GM19239 (cell line): Measurements from ENCODE around the gene DAPK1.

ENCODE experiments used
- DNase-seq: peaks from one replicate; pipeline ENCODE4 v3.0.0; 2011; ENCODE audit warnings: low spot score; ENCODE audit not compliant: insufficient read length
- FAIRE-seq: peaks from 2 replicates; lab custom pipeline; 2011; peaks lifted over from hg19 to GRCh38; lab: Jason Lieb, UNC

DAPK1 gene

DNA sequence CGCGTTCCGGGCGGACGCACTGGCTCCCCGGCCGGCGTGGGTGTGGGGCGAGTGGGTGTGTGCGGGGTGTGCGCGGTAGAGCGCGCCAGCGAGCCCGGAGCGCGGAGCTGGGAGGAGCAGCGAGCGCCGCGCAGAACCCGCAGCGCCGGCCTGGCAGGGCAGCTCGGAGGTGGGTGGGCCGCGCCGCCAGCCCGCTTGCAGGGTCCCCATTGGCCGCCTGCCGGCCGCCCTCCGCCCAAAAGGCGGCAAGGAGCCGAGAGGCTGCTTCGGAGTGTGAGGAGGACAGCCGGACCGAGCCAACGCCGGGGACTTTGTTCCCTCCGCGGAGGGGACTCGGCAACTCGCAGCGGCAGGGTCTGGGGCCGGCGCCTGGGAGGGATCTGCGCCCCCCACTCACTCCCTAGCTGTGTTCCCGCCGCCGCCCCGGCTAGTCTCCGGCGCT lies at the start of gene DAPK1:
DAPK1 (plus strand) TSS at position 264 of the 442 bp plus-strand sequence. CDS start 1,211 bp downstream, outside the sequence.
- DNase-seq (peak; percentile 50), FAIRE-seq (no peak)

DNA sequence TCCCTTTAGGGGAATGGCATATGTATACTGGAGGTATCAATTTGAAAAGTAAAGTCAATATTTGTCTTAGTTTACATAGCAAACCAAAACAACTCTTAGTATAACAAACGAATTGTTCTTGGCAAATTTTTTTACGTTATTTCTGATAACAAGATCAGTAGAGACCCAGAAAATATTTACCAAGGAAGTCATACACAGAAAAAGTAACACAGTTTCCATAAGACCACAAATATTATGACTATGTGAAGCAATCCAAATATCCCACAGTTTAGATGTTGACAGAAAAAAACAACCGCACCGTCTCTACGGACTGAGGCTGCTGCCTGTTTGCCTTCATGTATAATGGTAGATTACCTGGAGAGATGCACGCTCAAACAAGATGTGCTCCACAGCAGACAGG lies 46.5 kb upstream of the DAPK1 start:
- no peak for FAIRE-seq
- DNase-seq, result no peak

DNA sequence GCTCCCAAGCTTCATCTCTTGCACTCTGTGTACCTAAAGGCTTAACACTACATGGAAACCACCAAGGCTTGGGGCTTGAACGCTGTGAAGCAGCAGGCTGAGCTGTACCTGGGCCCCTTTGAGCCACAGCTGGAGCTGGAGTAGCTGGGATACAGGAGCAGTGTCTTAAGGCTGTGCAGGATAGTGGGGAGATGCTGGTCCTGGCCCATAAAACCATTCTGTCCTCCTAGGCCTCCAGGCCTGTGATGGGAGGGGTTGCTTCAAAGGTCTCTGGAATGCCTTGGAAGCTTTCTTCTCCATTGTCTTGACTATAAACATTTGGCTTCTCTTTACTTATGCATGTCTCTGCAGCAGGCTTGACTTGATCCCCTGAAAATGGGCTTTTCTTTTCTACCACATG lies 42.3 kb upstream of the DAPK1 start:
- FAIRE-seq, result no peak
- no peak for DNase-seq

DNA sequence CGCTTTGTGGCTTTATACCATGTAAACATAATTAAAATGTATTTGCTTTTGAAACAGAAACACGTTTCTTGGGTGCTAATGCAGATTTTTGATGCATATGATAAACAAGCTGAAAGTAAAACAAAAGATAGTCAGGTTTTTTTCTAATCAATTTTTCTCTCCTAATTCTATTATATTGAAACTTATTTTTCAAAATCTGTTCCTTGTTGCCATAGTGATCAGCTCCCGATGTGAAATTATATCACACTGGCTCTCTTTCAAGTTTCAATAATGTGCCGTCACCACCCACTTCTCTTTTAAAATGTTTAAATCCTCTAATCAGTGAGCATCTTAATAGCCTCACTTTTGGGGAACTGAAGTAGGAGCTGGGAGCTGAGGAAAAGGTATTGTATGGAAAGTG lies 36.4 kb upstream of the DAPK1 start:
- FAIRE-seq, result no peak
- no peak for DNase-seq

DNA sequence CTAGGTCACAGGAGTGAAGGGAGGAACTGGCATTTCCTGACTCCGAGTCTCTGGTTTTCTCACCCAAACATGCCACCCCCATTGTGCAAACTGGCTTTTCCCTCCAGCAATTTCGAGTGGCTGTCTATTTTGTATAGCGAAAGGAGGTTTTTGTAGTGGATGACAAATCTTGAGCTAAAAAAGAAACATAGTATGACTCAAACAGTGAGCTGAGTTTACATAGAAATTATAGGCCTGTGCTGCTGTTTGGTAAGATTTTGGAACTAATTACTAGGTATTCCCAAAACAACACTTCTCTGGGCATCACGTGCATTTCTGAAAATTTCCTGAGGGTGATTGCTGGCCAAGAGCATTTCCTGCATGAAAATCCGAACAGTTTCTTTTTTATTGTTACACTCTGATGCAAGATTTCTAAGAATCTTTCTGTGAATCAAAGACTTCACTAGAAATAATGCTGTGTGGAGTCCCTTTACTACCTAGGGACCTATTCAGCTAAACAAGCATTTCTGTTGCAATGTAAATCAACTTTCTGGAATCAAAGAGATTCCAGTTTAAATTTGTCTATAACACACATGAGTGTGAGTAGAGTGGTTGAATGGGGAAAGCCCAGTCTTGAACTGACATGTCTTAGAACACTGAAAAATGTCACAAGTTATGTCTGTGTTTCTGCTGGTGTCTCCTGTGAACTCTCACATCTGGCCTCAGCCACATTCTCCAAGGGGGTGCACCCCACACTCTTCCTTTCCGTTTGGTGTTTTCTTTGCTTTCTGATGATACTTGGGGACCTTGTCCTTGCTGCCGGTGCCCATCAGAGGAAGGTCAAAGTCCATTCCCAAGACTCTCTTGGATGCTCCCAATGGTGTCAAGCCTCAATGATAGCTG lies 33.3 kb upstream of the DAPK1 start:
- DNase-seq (peak; percentile 9), FAIRE-seq (peak; percentile 83)

DNA sequence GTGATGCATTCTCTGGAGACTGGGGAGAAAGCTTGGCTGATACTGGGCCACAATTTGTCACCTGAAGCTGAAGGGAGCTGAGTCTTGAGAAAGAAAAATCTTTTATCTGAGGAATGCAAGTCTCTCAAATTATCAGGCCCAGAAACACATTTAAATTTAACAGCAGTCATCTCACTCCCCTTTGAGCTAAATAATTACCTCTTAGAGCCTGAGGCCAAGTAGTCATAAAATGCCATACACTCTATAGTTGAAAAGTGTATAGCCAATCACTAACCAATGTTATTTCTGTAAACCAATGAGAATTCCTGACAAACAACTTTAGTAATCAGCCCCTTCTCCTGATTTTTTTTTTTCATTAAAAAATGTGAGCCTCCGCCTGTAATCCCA lies 32.7 kb upstream of the DAPK1 start:
- DNase-seq (no peak), FAIRE-seq (peak; percentile 72)

DNA sequence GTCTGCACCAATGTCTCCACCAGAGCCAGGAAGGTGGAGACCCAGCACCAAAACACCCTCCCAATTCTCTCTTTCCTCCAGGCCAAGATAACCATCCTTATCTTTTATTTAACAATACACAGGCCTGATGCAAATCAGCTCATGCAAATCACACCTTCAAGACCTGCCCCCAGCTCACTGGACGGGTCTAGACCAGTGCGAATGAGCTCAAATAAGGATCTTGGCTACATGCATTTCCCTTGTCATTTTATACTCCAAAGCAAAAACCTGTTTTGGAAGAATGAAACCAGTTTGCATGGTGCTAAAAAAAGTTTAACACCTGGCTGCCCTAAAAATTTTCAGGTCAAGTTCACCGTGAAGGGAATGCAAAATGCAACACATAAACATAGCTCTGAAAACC lies 31.9 kb upstream of the DAPK1 start:
- no peak for DNase-seq
- FAIRE-seq, result peak; percentile 35

DNA sequence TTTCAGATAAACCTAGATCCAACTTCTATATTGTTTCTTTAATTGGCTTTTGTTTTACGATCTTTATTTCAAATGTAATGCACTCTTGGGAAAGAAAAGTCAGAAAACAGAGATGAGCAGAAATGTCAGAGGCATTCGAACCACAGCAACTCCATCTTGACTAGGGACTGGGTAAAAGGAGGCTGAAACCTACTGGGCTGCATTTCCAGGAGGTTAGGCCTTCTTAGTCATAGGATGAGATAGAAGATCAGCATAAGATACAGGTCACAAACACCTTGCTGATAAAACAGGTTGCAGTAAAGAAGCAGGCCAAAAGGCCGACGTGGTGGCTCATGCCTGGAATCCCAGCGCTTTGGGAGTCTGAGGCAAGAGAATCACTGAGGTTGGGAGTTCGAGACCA lies 30.5 kb upstream of the DAPK1 start:
- DNase-seq, result no peak
- FAIRE-seq, result no peak

DNA sequence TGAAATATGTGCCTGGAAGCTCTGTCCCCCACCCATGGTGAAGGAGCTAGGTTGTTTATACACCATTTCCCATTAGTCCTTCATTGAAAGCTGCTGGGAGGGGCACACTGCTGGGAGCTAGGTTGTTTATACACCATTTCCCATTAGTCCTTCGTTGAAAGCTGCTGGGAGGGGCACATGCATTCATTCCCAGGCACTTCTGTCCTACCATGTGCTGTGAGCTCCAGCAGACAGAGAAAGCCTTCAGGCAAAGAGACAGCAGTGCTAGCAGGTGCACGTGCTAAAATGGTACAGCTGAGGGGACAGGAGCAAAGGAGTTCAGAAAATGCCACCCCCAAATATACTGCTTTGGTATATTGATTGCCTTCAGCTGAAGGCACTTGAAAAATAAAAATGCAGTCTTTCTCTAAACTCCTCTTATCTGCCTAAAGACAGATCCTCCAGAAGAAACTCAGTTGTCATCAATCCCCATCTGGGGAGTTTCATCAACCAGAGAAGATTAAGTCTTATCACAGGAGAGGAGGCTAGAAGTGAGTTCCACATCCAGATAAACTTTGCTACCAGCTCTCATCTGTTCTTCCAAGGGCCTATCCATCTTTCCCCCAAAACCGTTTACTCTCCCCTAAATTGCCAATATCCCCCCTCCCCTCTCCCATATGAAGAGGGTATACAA lies 27.7 kb upstream of the DAPK1 start:
- no peak for DNase-seq
- no peak for FAIRE-seq

DNA sequence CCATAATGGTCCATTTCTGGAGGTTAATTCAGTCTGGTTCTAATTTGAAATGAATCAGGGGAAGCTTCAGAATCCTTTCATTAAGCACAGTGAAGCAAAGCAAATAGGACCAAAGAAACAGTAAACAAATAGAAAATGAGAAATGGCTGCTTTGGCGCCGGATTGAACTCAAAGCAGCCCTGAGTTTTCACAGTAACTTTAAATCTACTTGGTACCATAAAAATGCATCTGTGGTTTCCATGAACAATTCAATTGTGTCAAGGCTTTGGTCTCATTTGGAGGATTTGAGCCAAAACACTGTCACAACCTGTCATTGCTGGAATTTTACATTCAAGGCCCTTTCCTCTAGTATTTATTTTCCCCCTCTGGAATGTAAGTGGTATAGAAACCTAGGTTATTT lies 25.9 kb upstream of the DAPK1 start:
- no peak for DNase-seq
- FAIRE-seq, result no peak

DNA sequence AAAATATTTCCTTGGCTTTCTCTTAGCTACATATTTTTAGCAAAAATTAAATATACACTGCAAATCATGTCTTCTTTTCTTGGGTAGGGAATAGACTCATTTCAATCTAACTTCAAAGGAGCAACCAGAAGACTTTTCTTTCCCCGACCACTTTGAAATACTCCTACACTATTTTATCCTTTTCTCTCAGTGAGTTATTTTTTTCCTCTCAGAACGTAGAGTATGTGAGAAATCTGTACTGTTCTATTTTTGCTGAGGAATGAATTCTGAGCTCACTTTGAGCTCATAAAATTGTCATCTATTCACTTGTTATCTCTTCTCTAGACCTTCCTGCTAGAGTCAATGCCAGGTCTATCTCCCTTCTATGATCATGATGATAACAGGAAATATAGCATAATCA lies 22.2 kb upstream of the DAPK1 start:
- FAIRE-seq (no peak), DNase-seq (no peak)

DNA sequence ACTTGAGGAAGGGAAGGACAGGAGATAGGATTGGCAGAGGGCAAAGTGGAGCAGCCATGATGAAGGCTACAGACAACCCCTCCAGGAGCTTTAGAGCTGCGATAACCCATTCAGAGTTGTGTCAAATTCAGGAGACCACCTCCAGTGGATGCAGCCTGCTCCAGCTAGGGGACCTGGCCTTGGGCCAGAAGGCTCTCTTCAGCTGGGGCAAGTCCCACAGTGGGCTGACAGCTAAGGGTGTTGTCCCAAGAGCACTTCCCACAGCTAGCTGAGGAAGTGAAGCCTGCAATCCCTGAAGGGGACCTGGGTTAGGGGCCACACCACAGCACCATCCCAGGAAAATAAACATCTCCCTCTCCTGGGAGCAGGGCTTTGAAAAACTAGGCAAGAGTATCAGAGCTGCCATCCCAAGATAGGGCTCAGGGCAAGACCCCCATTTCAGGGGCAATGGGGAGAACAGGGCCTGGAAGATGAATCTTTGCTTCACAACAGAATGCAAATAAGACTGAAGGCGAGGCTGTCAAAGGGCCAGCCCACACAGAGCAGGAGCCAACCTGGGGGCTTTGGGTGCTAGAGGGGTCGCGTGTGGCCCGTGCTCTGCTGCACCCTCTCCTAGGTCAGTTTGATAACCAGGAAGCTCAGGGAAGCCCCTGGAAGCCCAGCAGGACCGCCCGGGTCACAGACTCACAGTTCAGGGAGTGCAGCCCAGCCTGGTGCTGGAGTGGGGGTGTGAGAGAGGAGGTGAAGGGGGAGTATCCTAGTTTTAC lies 19.3 kb upstream of the DAPK1 start:
- no peak for DNase-seq
- FAIRE-seq, result no peak

DNA sequence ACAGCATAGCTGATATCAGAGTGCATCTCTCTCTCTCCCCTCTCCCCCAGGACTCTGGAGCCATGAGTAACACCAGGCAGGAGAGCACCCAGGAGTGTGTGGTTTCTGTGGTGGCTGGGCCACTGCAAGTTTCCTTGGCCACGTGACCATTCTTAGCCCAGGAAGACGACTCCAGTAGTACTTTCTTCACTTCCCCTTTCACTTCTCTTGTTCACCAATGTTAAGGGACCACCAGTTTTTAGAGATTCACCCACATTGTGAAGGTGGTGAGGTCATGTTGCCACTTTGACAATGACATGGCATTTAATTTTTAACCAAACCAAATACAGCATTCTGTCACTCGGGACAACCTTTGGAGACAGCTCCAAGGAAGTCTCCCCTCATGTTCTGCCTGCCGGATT lies 17.9 kb upstream of the DAPK1 start:
- FAIRE-seq (peak; percentile 97), DNase-seq (peak; percentile 55)

DNA sequence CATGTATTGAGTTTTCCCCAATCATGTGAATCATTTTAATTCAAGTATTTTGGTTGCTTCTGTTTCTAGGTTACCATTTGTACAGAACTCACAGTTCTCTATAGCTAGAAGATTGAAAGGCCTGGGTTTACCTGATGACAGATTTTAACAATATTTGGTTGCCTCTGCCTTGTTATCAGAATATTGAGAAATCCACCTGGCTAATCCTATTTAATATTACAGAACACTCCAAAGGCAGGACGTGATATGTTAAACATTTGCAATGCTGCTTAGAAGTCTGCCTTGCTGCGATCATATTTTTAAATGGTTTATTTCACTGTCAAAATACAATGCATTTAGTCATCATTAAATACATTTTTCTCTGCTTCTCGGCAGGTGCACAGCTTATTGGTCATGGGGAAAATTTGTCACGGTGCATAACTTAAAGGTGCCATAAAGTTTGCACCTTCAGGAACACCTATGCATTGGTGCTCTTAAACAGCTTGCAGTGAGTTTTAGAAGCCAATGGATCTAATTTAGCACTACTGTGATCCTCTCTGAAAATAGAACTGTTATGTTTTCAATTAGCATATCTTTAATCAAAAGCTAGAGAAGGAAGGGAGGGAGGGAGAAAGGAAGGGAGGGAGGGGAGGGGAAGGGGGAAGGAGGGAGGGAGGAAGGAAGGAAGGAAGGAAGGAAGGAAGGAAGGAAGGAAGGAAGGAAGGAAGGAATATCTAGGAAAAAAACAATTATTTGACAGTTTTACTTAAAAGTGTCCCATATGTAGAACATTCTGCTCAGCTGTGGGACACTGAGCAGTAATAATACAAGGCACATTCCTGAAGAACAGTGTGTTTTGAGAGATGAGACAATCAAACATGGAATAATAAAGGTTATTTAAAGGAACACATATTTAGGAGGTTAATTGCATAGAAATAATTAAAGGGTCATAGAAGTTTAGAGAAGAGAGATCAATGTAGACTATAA lies 15.5 kb upstream of the DAPK1 start:
- no peak for DNase-seq
- no peak for FAIRE-seq

DNA sequence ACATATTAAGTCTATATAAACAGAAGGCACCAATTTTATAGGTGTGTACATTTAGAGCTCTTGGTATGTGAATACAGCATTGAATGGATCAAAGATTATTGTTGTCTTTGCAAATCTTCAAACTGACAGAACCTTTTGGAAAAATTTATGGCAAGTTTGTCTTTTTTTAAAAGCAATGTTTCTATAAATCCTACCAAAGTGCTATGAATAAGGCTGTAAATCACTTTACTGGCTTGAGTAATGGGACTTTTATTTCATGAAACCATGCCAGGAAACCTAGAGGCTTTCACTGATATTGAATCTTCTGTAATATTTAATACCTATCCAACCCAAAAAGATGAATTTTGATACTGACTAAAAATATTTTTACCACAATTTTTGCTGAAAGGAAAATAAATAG lies 7.4 kb upstream of the DAPK1 start:
- DNase-seq (no peak), FAIRE-seq (no peak)

DNA sequence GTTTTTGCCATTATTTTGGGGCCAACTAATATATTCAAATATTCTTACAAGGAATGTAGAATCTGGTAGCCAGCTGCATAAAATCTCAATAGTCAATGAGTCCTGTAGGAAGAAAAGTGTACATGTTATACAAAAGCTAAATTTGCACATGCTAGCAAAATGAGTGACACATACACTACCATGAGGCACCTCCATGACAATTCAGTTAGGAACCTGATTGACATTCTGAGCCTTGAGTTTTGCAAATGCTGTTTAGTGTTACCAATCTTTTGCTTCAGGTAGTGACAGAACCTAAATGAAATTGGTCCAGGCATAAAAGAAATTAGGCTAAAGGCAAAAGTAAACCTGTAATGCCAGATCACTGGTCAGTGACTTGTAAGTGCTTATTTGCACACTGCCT lies 6.8 kb upstream of the DAPK1 start:
- DNase-seq, result no peak
- FAIRE-seq, result no peak

DNA sequence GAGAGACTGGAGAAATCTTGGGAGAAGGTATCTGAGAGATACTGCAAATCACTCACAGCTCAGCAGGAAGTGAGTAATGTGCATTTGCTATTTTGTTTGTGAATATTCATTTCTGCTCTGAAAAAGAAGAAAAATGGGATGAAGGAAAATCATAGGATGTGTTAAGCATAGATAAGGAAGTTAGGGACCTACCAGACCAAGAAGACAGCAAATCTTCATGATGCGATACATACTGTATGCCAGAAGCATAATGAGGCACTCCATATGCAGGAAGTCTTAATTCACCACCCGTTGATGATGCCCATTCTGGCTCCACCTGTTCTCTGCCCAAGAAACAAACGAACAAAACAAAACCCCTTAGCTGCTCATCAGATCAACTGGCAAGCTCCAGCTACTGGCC lies 6.1 kb upstream of the DAPK1 start:
- FAIRE-seq (no peak), DNase-seq (no peak)

DNA sequence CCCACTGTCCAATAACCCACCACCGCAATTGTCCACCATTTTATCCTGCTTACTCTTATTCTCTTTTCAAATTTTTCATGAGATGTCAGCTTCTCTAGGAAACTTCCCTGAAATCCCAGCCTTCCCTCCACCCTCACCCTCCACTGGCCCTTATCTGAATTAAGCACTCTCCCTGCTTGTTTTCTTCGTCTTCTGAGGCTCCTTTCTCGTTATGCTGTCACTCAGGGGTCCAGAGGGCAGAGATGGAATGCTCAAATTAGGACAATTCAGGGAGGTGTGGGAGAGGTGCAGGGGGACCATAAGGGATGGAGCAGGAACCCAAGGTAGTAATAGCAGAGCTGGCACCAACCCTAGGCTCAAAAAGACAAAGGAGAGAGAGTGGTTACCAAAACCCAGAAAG lies 5.0 kb upstream of the DAPK1 start:
- FAIRE-seq (no peak), DNase-seq (no peak)

DNA sequence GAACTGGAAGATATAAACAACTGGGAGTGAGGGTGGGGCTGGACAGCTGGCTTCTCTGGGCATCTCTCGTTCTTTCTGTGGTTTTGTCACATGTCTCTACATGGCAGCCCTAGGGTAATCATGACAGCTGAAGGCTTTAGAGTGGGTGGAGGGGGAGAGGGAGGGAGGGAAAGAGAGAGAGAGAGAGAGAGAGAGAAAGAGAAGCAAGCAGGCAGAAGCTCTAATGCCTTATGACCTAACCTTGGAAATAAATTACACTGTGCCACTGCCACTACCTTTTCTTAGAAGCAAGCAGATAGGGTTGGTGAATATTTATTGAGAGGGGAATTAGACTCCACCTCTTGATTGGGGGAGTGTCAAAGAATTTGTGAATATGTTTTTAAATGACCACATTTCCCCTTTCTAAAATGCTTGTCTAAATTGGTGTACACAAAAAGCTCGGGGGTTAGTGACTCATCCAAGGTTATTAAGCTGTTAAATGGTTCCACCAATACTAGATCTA lies 2.6 kb upstream of the DAPK1 start:
- FAIRE-seq, result no peak

More for the DNA sequence above, 2.6 kb upstream of the DAPK1 start:
- DNase-seq, result no peak
